ENCODE results near the gene STRADA. TPM values are rescaled to one million over a fixed set of nuclear protein-coding genes. Genes with fewer than 3 reads are reported as not detected.
A peak's percentile ranks its signal among the peaks of the same experiment; 100 is the strongest.

Gene STRADA
- total and polyA plus RNA-seq, 10 of the 15 experiments (the other 5 are each of a cell fraction or from before 2014, with no cell fraction given): 13.3 to 54.1 (median 44.0) TPM

GRCh38 chr17:63695889-63696288, 45.7 kb downstream of the STRADA start:
- peaks cover 42% of the 10 kb centered on the region for H3K79me2 ChIP-seq (ENCODE audit: control insufficient read depth, insufficient read depth, low read length)
- CTCF ChIA-PET: interaction anchor here (0.9 to 3.3 kb wide), 11 partner anchors 10 to 453 kb away, joined by 3 to 12 read pairs (median 3); no protein-coding TSS in a partner anchor
- no peak overlapping the region; the same call in 1 of the 2 replicates for H3K9ac ChIP-seq (ENCODE audit: control insufficient read depth, insufficient read depth, low read length)
- no peaks in the 10 kb centered on the region for H4K20me1 ChIP-seq (ENCODE audit: control insufficient read depth, insufficient read depth)
- no peaks in the 10 kb centered on the region for H3K9me3 ChIP-seq (replicated peaks; ENCODE audit: control insufficient read depth, insufficient read depth, low read length)
- no peaks in the 10 kb centered on the region for H3K27me3 ChIP-seq (replicated peaks in 1 of 2; ENCODE audit: control insufficient read depth in 2 of 2, insufficient read depth in 2 of 2, low read length in 1 of 2)
- peak overlapping the region; percentile 84 for H3K4me2 ChIP-seq (ENCODE audit: control insufficient read depth, insufficient read depth)
- intact Hi-C loops (cut with micrococcal nuclease; ENCODE audit: unreplicated experiment): loop anchor here (2.0 to 10.0 kb wide), 4 partner anchors 73 to 271 kb away; partner anchors contain the start of genes DCAF7, MAP3K3 and SMARCD2
- ATAC-seq: no peak
- H3K27ac ChIP-seq (ENCODE audit: control insufficient read depth, insufficient read depth): peak overlapping the region; percentile 94
- H3K36me3 ChIP-seq (ENCODE audit: control insufficient read depth in 2 of 2, insufficient read depth in 2 of 2, low read length in 1 of 2): peaks cover 14 to 23% of the 10 kb centered on the region in 2 experiments; a peak in 3 of 4 replicates
- POLR2A ChIA-PET: interaction anchor here (0.7 to 2.6 kb wide), 6 partner anchors 8 to 78 kb away, joined by 3 to 17 read pairs (median 6); partner anchors contain the start of genes CCDC47, DDX42 and MAP3K3
- BruUV-seq (replicated peaks): no TSS peak
- FAIRE-seq: no peak
- in situ Hi-C loops (cut with MboI): no loop called here
- WGBS (ENCODE audit: insufficient coverage, insufficient replicate concordance, low lambda C conversion rate, missing lambda C conversion rate): 63% methylated on average over 6 of the region's 6 CpGs
- RAD21 ChIA-PET (ENCODE audit: unreplicated experiment): interaction anchor here (1.4 to 2.1 kb wide), 3 partner anchors 74 to 271 kb away, joined by 4 to 8 read pairs (median 4); partner anchors contain the start of gene MAP3K3
- H3K4me1 ChIP-seq (ENCODE audit: control insufficient read depth, insufficient read depth, low read length): peaks cover 28% of the 10 kb centered on the region
- H3K4me3 ChIP-seq: 0 out of 2 replicates have a peak overlapping the region, but pooled peaks have one; percentile 4
- H2AFZ ChIP-seq (ENCODE audit: control insufficient read depth, low read depth, low read length): no peak overlapping the region
- DNase-seq (ENCODE audit: low read depth, low spot score): no peak
- SMC1A ChIA-PET (ENCODE audit: uncharacterized antibody, unreplicated experiment): interaction anchor here (0.7 to 1.7 kb wide), 3 partner anchors 47 to 90 kb away, joined by 3 to 6 read pairs (median 4); no protein-coding TSS in a partner anchor
- no peak for TF ChIP-seq E2F8 (IDR thresholded peaks at IDR 0.05; ENCODE audit: low read depth, partially characterized antibody)
- 0 out of 2 replicates have a peak, but pooled peaks have one; percentile 2 for TF ChIP-seq BCL11A (IDR thresholded peaks at IDR 0.05; ENCODE audit: low read depth, low read length)
- TF ChIP-seq STAT1 (conservative IDR thresholded peaks at IDR 0.05): no peak
- TF ChIP-seq CREM (IDR thresholded peaks at IDR 0.05; ENCODE audit: low read depth): no peak
- TF ChIP-seq CHD4 (IDR thresholded peaks at IDR 0.05): no peak
- TF ChIP-seq HCFC1 (IDR thresholded peaks at IDR 0.05; ENCODE audit: low read length): no peak
- no peak for TF ChIP-seq HDAC2 (IDR thresholded peaks at IDR 0.05)
- TF ChIP-seq PKNOX1 (IDR thresholded peaks at IDR 0.05): no peak
- no peak for TF ChIP-seq CTCF (IDR thresholded peaks at IDR 0.05 in 2 of 3, conservative IDR thresholded peaks at IDR 0.05 in 1 of 3; ENCODE audit: control insufficient read depth in 2 of 3, extremely low read depth in 1 of 3, insufficient read depth in 1 of 3, low read depth in 3 of 3, low read length in 3 of 3)
- no peak for TF ChIP-seq SKIL (IDR thresholded peaks at IDR 0.05; ENCODE audit: low read depth, poor library complexity, severe bottlenecking)
- TF ChIP-seq ZBED1 (IDR thresholded peaks at IDR 0.05; ENCODE audit: borderline replicate concordance): peak; percentile 22; the same call in 1 of the 2 replicates
